ENCODE results near the gene HM13. TPM values are rescaled to one million over a fixed set of nuclear protein-coding genes. Genes with fewer than 3 reads are reported as not detected.
"Not testable (repeated sequence)": the region's sequence is repeated elsewhere in the genome, so short reads cannot be mapped to it uniquely, and the experiment has no call there.

Gene HM13
- polyA plus RNA-seq (2013, experiment 1 of 2; ENCODE audit: insufficient read length): 197 TPM
- 191 TPM for polyA plus RNA-seq (2013, experiment 2 of 2; ENCODE audit: insufficient read length)

DNA sequence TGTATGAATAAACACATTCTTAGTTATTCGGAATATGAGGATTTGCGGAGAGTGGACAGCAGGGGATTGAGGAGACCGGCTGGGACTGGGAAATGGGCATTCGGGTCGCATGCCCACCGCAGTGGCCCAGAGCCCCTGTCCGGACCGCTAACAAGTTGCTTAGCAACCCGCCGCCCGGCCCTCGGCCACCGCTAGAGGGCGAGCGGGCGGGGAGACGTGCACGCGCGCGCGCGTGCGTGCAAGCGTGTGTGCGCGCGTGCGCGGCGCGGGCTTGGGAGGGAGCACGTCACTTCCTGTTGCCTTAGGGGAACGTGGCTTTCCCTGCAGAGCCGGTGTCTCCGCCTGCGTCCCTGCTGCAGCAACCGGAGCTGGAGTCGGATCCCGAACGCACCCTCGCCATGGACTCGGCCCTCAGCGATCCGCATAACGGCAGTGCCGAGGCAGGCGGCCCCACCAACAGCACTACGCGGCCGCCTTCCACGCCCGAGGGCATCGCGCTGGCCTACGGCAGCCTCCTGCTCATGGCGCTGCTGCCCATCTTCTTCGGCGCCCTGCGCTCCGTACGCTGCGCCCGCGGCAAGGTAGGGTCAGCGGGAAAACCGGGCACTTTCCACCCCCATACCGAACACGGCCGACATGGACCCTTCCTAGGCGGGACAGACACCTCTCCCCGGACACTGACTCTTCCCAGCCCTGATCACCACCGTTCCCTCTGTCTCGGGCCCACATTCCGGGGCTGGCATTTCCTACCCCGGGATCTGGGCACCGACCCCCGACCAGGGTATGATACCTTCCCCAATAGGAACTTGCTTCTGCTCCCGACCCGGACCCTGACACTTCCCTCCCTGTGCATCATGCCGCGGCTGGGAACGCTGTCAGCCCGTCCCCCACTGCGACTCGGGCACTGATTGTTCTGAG is at the start of gene HM13:
Gene HM13, plus strand, starts transcription at position 289 of the 918 bp plus-strand sequence. Its CDS starts 110 bp downstream, at position 399.
- peak; percentile 90 for DNase-seq

- not testable (repeated sequence) for DNase-seq
Observed at GRCh38 chr20:31470946-31471345, 43.3 kb upstream of the HM13 start.

DNA sequence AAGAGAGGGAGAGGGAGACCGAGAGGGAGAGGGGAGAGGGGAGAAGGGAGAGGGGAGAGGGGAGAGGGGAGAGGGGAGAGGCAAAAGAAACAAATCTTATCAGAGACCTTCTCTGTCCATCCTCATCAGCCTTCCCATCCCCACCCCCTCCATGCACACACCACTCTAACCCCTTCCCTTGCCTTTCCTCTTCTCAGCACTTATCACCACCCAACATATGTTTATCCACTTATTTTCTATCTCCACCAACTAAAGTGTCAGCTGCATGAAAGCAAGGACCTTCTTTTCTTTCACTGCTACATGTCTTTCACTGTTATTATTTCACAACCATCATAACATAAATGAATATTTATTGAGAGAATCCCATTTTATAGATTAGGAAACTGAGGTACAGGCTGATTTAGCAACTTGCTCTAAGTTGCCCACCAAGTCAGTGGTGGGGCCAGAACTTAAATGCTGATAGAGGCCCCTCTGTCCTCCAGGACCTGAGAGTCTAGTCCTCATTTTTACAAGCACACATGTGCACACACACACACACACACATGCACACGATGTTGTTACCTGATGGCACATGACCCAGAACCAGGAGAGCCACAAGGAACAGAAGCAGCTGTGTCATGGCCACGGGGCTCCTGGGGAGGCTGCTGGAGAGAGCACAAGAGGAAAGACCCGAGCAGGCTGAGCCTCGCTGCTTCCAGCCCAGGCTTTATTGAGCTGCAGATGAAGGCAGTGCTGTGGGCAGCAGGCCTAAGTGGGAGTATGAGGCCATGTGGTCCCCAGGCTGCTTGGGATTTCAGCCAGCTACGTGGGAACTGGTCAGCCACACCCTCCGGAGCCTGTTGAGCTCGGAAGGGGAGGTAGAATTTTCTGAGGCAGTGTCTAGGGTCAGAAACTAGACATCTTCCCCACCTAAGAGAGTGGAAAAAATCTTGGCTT is 41.6 kb upstream of the HM13 start:
- no peak for DNase-seq

GRCh38 chr20:31473331-31474096 is 40.7 kb upstream of the HM13 start:
- no peak for DNase-seq

- no peak for DNase-seq
Observed at GRCh38 chr20:31474097-31474436, 40.2 kb upstream of the HM13 start.

- DNase-seq: no peak
Observed at GRCh38 chr20:31474758-31475427, 39.3 kb upstream of the HM13 start, which contains the start of the genes DEFB124 and REM1. DEFB124 (minus strand) TSS chr20:31475127; CDS start chr20:31473013, 2,114 bp downstream. REM1 (plus strand) TSS chr20:31475288; CDS start chr20:31476446, 1,158 bp downstream.

DNA sequence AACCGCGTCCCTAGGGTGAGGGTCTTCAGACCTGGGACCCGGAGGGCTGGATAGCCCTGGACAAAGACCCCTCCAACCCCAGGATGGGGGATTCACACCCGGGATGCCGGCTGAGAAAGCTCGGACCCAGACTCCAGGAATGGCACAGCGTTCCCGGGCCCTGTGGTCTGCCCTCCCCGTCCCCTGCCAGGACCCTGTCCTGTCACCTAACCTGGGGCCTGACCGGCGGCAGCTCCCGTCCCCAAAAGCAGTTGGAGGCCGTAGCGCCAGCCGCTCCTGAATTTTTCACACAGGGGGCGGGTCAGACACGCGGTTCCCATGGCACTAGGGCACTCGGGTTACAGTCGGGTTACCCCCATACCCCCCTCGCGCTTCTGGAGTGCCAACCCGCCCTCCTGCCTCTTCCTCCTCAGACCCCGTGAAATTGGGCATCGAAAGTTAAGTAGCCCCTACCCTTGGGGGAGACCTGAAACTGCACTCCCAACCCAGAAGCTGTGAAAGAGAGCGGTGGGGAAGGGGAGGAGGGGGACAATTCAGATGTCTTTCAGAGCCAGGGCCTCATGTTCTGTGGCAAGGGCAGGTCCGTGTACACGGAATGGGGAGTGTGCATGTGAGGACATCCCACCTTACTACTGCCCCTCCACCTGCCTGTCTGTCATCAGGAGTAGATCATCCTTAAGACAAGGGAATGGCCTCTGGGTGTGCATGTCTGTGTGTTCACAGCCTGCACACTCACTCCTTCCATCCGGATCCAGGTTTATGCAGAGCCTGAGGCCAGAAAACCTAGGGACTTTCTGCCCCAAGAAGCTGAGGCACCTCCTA is 38.6 kb upstream of the HM13 start:
- no peak for DNase-seq

DNA sequence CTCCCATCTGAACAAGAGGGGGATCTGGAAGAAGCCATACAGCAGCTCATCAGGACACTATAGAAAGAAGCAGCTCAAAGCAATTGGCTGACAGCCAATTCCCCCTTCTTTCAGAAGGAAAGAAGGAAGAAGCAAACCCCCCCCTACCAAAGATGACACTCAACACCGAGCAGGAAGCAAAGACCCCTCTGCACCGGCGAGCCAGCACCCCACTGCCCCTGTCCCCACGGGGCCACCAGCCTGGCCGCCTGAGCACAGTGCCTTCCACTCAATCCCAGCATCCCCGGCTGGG is 38.0 kb upstream of the HM13 start:
- no peak for DNase-seq

- no peak for DNase-seq
Observed at GRCh38 chr20:31476643-31477215, 37.5 kb upstream of the HM13 start.

DNA sequence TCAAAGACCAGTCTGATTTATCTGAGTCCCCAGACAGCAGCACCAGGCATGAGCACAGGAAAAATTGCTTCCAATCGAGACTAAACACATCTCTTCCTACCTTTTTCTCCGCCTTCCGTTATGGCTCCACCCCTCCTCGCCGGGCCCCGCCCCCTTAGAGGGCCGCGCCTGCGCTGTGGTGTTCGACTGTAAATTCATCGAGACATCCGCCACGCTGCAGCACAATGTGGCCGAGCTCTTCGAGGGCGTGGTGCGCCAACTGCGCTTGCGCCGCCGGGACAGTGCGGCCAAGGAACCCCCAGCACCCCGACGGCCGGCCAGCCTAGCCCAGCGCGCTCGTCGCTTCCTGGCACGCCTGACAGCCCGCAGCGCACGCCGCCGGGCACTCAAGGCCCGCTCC is 30.2 kb upstream of the HM13 start:
- peak; percentile 24 for DNase-seq

GRCh38 chr20:31485450-31486339 is 28.5 kb upstream of the HM13 start:
- peak; percentile 77 for DNase-seq

GRCh38 chr20:31488115-31488514 is 26.1 kb upstream of the HM13 start:
- no peak for DNase-seq

DNA sequence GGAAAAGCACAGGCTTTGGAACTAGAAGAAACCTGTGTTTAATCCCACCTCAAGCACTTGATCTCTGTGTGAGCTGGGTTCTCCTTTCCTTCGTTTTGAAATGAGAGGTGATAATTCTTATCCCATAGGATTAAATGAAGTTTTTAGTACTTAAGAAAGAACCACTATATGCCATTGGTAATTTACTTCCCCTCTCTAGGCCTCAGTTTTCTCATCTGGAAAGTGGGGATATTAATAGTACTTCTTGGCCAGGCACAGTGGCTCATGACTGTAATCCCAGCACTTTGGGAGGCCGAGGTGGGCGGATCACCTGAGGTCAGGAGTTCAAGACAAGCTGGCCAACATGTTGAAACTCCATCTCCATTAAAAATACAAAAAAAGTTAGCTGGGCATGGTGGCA is 25.1 kb upstream of the HM13 start:
- no peak for DNase-seq

GRCh38 chr20:31490752-31491151 is 23.5 kb upstream of the HM13 start:
- DNase-seq: no peak

DNA sequence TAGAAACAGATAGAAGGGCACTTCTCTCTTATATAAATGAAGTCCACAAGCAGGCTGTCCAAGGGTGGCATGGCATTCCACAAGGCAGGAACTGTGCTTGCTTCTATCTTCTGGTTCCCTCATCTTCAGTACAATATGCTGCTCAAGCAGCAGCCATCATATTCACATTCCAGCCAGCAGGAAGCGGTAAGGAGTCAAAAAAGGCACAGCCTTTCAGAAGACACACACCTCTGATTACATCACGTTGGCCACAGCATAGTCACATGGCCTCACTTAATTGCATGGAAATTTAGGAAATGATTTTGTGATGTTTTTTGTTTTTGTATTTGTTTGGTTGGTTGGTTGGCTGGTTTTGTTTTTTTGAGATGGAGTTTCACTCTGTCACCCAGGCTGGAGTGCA is 20.1 kb upstream of the HM13 start:
- DNase-seq: peak; percentile 29

GRCh38 chr20:31496761-31497295 is 17.4 kb upstream of the HM13 start:
- DNase-seq: no peak

DNA sequence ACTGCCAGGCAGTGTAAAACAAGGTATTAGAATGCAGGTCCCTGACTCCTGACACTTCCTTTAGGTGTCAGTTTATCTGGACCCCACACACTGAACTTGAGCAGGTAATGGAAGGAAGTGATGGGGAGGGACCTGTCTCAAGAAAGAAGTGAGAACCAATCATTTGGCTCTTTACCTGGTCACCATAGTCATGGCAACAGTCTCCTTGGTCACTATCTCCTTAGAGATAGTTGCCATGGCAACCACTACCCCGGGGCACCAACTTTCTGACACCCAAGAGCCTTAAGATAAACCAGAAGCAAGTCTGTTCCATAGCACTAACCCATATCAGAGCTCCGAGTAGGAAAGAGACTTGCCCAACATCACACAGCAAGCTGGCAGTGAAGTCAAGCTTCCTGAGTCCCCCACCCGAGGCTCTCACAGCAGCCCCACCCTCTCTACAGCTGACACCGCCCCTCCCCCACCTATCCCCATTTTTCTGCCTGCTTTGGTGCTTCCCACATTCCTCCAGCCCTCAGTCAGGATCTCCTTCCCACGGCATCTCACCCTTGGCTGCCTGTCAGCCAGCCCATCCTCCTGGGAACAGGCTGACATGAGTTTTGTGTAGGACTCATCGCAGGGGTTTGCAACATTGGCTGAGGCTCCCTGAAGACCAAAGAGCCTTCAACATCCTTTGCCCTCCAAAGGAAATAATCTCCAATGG is 16.3 kb upstream of the HM13 start:
- peak; percentile 81 for DNase-seq

GRCh38 chr20:31500527-31500926 is 13.7 kb upstream of the HM13 start:
- no peak for DNase-seq

Measured in fibroblast of skin of abdomen (primary cell).